Activated CD8-positive, alpha-beta memory T cell treated with anti-CD3 and anti-CD28 coated beads, Interleukin-2, amount 50 U/mL, for 1 hour (primary cell): Measurements from ENCODE around the gene TRIM38.
A peak's percentile ranks its signal among the peaks of the same experiment; 100 is the strongest.
"Not testable (repeated sequence)": the region's sequence is repeated elsewhere in the genome, so short reads cannot be mapped to it uniquely, and the experiment has no call there.

Source experiments
- DNase-seq: peaks from one replicate; pipeline ENCODE4 v3.0.0-alpha.2; 2020; ENCODE audit errors: extremely low read depth

TRIM38 gene, protein sequence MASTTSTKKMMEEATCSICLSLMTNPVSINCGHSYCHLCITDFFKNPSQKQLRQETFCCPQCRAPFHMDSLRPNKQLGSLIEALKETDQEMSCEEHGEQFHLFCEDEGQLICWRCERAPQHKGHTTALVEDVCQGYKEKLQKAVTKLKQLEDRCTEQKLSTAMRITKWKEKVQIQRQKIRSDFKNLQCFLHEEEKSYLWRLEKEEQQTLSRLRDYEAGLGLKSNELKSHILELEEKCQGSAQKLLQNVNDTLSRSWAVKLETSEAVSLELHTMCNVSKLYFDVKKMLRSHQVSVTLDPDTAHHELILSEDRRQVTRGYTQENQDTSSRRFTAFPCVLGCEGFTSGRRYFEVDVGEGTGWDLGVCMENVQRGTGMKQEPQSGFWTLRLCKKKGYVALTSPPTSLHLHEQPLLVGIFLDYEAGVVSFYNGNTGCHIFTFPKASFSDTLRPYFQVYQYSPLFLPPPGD

DNA sequence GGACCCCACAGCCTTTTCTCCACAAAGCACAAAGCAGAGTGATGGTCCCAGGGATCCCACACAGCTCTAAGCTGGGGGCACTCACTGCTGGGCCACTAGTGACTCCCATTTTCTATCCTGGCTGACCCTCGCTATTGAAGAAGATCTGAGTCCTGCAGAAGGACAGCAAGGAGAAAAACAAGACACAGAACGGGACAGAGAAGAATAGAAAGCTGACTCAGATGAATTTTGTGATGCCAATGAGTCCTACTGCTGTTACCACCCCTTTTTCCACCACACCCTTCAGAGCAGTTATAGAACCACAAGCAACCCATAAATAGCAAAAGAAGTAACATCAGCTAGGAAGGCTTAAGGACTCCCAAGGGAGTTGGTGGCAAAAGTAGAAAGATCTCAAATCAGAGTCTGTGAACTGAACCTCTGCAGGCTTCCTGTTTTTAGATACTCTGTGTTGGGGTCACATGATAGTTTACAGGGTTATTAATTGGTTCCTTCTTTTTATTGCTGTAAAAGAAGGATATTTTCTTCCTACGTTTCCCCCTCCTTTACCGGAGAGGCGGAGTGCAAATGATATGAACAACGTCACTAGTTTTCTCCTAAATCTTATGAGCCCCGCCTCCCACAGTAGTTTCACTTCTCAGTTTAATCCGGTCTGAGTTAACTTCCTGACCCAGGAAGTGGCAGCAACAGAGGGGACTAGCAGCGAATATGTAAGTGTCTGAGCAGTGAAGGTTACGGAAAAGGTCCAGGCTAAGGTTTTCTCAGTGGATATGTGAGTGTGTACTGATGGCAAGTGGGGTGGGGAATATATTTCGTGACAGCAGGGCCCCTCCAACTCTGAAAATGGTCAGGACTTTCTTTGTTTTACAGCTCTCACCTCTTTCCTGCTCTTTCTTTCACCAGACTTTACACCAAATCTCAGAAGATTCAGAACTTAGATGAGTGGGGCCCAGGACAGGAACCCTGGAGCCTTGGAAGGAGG, at the start of gene TRIM38:
TRIM38 (plus strand) TSS at position 654 of the 979 bp plus-strand sequence. CDS start 3,721 bp downstream, outside the sequence.
- peak; percentile 59 for DNase-seq

DNA sequence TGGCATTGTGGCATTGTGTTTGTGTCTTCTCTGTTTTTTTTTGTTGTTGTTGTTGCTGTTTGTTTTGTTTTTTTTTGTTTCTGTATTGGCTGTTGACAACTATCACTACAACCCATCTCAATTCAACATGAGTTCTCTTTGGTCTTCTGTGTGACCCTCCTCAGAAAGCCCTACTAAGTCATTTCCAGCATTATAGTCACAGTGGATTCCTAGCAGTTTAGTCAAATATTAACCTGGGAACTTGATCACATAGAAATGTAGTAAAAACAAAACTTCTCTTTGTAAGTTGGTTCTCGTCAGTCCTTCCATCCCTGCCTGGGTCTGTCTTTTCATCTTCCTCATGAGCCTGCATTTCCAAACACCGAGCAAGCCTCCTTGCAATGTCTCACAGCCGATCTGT, 48.9 kb upstream of the TRIM38 start:
- DNase-seq = no peak

DNA sequence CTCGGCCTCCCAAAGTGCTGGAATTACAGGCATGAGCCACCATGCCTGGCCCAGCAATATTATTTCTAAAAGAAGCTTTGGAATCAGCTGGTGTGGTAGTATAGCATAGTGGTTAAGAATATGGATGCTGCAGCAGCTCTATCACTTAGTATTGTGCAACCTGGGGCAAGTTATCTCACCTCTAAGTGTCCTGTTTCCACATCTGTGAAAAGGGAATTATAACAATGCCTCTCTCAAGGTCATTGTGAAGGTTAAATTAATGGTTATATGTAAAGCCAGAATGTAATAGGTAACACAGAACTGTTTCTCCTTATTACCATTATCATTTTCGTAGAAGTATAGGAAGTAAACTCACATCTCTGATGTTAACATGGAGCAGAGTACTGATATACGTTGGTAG, 46.3 kb upstream of the TRIM38 start:
- DNase-seq = no peak

DNA sequence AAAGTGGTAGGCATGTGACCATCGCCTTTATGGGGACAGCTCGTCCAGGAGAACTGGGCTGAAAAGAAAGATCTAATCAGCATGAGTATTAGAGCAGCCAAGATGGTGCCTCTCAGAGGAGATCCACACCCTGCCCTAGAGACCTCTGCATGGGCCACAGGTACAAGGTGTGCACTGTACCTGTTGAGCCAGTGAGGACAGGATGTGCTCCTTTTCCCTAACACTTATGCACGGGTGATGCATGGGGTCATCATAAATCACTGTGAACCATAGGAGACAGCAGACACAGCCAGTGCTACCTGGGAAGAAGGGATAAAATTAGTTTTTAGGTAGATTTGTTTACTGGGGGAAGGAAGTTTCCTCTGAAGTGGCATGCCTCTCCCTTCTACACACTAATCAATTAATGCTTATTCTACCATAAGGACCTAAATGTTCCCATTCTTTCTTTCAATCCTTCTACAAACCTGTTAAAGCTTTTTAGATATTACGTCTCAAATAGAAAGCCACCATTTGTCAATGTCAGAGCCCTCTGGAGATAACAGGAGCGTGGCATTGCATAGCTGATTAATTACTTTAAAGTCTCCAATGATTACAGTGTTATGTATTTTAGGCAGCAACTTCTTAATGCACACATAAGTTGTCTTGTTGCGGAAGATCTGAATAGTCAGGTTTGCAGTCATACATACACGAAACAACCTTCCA, 45.7 kb upstream of the TRIM38 start:
- DNase-seq = no peak

DNA sequence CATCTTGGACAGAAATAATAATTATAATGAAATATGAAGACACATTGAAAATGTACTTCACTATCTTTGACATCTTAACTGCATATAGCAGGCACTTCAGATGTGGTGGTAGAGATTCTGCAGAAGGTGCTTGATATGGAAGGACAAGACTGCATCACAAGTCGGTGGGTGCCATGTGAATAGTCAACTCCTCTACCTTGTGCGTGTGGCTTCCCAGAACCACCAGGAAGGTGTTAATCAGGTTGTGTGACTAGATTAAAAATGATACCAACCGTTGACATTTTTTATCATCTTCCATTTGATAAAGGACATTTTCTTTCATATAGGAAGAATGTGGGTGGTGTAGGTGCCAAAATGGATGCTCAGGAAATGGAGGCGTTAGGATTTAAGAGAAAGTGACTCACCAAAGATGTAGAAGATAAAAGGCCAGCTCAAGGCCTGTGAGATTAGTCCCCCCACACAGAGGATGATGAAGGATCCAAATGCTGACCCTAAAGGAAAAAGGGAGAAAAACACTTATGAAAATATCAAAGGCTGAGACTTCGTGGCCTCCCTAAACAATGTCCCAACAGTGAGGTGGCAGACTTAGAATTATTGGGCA, 44.4 kb upstream of the TRIM38 start:
- DNase-seq = no peak

DNA sequence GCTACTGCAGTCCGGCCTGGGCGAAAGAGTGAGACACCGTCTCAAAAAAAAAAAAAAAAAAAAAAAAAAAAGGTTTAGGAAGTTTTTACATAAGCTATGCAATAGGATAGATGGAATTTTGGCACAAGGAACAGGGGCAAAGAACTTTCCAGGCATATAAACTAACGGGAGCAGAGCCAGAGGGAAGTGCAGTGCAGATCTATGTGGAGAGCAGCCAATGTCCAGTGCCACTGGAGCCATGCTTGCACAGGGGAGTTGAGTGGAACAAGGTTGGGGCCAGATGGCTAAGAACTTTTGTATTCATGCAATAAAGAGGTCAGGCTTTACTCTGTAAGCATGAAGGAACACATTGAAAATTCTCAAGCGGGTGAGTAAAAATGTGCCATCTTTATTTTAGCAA, 42.9 kb upstream of the TRIM38 start:
- DNase-seq = no peak

DNA sequence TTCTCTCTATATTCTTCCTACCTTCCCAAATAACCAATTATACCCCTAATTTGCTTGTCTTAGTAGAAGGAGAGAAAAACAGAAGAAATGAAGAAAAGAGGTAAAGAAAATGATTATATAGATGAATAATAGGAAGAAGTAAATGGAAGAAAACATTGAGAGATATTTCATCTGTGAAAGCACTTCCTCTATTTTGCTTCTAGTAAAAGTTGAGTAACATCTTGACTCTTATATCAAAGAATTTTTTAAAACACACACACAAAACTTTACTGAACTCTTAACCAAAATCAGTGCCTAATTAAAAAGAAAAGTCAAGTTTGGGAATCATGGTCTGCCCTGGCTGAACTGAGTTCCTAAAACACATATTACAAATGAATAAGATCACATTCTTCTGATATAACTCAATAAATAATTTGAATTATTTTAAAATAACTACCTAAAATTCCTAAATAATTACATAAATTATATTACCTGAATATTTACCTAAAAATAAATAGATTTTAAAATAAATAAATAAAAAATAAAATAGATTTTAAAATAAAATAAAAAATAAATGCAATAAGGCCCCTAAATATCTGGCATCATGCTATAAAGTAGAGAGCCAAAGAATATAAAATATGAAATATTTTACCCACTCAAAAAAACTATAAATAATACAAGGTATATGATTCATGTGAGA, 40.9 kb upstream of the TRIM38 start:
- no peak for DNase-seq

DNA sequence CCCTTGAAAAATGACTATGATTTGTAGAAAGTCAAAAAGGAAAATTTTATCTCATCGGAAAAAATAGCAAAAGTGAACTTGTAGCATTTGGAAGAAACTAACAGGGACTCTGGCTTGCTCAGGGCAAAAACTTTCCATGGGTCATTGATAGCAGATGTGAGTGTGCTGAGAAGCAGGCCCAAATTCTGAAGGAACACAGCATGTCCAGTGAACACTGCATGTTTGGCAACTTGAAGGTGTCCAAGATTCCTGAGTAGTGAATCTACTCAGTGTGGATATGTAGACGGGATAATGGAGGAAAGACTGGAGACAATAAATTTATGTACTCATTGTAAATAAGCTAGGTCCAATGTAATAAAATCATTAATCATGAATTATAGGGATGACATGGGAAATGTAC, 40.3 kb upstream of the TRIM38 start:
- DNase-seq = no peak

DNA sequence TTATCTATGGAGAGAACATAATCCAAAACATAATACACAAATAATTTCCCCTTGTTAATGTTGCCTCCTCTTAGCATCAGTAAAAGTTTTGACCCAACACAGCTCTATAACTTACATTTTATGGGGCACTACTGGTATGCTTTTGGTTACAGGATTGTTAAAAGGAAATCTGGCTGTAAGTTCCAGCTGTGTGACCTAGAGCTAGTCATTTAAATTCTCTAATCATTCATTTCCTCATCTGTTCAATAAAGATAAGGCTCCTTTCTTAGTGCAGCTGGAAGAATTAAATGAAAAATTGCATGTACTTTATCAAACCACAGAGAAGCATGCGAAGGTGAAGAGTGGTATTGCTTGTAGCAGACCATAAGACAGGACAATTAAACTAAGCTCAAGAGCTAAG, 36.7 kb upstream of the TRIM38 start:
- no peak for DNase-seq

DNA sequence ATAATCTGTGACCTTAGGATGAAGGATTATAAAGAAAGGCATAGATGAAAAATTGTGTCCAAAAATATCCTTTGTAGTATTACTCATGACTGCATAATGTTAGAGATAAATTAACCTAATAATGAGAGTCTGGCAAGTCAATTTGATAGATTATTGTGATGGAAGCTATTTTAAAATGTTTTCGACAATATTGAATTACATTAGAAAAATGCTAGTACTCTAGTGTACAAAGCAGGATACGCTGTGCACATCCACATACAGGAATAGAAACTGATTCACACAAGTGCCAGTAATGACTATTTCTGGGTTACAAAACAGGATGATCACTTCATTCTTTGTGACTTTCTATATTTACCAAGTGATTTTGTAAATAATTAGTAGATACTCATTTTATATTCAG, 35.4 kb upstream of the TRIM38 start:
- no peak for DNase-seq

DNA sequence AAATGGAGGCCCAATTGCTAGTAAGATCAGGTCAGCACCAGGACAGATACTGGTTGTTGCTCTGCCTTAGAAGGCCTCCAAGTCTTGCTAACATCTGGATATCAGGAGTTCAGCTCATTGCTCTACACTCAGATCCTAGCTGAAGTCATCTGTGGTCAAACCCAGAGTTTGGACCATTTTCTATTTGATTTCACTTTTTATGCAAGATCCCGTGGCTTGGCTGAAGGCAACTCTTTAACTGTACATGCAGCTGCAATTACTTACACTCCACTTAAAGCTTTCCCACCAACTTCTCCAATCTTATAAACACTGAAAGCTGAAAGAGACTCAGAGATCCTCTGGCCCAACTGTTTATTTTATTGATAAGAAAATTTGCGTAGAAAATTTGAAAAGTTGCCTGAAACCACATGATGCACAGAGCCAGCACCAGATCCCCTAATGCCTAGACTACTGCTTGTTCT, 34.8 kb upstream of the TRIM38 start:
- DNase-seq = no peak

DNA sequence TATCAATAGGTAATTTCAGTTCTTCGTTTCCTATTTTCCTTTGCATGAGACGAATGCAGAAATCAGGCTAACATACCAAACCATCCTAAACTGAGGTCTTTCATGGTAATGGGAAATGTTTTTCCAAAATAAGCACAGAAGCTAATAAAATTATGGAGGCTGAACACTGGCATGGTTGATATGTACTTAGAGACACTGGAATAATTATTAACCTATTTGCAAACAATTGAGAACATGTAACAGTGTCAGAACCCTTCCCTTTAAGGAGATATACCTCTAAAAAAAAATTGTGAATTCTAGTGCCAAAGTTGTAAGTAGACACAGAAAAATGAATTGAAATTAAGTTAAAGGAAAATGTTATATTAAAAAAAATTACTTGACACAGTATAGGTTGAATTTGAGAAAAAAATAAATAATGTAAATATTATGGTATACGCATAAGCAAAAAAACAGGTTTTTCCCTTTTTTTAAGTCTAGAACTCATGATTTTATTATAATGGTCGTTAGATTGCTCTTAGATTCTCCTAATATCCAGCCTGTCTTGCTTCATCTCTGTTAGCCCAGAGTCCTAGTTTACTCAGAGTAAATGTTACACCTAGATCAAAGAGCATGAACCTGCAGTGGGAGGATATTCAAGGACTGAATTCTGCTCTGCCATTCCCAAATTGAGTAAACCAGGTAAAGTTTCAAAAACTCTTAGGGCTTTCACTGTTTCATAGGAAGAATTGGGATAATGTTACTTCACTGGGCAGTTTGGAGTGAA, 33.9 kb upstream of the TRIM38 start:
- no peak for DNase-seq

DNA sequence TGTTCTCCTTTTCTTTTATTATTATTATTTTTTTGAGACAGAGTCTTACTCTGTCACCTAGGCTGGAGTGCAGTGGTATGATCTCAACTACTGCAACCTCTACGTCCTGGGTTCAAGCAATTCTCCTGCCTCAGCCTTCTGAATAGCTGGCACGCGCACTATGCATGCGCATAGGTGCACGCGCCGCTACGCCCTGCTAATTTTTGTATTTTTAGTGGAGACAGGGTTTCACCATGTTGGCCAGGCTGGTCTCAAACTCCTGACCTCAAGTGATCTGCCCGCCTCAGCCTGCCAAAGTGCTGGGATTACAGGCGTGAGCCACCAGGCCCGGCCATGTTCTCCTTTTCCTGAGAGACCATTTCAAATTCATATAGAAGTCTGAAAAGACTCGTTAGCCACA, 32.8 kb upstream of the TRIM38 start:
- DNase-seq = not testable (repeated sequence)

DNA sequence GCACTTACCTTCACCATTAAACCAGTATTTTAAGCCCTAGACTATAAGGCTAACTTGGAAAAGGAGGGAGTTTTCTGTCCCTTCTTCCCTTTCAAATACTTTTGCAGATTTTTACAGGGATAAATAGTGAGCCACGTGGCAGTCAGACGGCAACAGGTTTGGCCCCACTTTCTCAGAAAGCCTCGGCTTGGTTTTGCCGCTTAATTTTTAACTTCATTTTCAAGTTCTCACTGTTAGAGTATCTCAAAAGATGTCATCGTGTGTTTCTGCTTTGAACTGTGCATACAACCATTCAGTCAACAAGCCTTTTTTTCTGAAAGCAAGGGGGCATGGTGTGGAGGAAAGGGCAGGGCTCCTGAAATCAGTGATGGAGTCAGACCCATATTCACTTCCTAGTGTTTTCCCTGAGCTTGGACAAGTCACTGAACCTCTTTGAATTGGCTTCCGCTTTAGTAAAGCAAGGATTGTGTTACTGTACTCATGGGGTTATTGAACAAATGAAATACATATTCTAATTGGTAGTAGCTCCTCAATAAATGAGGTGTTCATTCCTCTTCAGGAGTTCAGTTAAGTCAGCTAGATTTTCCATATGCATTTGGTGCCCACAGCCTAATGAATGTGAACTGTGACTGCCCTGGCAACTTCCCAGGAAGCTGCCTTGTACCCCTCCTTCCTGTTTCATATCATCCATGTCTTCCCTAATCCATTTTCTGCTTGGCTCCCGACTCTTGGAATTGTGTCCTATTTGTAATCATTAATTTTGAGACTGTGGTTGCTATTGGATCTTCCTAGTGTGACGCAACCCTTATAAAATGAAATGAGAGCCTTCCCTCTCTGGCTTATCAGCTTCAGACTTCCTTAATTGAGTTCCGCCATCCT, 31.8 kb upstream of the TRIM38 start, which contains the start of gene SLC17A2:
SLC17A2 (minus strand) TSS at position 160 of the 879 bp plus-strand sequence. CDS start 4,895 bp downstream, outside the sequence.
- no peak for DNase-seq

DNA sequence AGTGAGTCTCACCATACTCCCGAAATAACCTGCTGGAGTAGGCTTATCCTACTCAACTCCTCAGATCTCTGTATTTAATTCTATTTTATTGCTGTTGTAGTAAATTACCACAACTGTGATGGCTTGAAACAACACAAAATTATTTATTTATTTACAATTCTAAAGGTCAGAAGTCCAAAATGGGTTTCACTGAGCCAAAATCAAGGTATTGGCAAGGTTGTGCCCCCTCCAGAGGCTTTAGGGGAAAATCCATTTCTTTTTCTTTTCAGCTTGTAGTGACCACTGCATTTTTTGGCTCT, 31.2 kb upstream of the TRIM38 start:
- no peak for DNase-seq

DNA sequence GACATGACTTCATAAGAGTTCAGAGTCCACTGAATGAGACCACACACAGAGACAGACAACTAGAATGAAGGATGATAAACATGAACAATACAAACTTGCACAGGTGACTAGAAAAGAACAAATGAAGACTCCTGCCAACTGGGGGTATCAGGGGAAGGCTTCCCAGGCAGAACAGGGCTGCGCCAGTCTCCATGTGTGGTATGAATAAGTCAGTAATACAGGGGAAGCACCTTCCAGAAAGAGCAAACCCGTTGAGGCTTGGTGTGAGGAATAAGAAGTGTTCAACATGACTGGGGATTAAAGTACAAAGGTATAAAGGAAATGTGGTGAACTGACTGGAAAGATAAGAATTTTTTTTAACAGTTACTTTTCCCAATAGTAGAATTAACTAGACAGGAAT, 28.4 kb upstream of the TRIM38 start:
- no peak for DNase-seq

DNA sequence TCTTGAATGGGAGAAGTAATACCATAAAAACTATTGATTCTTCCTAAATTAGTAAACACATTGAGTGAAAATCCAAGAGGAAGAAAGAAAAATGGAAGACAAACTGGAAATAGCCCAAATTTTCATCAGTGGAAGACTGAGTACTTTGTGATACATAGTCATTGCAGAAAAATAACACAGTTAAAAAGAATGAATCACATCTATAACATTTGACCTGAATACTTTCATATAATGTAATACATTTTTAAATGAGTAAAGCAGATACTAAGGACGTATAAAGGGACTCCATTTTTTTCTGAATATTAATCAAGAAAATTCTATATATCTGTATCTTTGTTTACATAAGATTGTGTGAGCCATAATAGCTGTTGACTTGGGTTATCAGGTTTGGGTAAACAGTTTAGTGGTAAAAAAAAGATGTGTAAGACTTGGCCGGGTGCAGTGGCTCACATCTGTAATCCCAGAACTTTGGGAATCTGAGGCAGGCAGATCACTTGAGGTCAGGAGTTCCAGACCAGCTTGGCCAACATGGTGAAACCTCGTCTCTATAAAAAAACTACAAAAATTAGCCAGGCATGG, 27.8 kb upstream of the TRIM38 start:
- no peak for DNase-seq

DNA sequence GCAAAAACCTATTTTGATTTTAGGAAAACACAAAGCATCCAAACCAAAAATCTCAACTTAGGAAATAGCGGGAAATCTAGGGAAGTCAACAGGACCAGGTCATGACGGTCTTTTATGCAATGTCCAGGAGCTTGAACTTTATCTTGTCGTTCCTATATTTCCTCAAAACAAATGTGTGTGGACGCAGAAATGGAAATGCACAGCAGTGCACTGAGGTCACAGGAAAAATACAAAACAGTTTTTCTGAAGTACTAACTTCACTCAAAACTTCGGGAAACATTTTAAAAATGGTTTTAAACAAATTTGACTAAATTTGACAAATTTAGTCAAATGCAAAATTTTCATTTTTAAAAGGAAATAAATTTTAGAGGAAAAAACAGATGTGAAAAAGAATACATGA, 26.6 kb upstream of the TRIM38 start:
- DNase-seq = no peak

DNA sequence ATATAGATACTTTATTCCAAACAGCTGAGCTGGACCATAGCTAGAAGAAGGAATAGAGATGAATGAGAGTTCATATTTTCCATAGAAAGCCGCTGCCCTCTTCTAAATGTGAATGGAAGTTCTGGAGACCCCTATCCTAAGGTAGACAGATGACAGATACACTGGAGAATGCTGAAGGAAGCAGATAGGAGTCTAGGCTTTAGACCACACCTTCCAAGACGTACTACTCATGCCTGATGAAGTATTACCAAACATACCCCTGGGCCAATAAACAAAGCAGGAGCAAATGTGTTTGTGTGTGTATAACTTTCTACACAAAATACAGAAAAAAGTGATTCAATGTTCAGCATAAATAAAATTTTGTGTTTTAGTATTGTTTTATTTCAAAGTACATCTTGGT, 23.0 kb upstream of the TRIM38 start:
- DNase-seq = no peak
